ENCODE measurements around the gene UBE2K.
"Not testable (repeated sequence)": the region's sequence is repeated elsewhere in the genome, so short reads cannot be mapped to it uniquely, and the experiment has no call there.

The UBE2K gene

DNA sequence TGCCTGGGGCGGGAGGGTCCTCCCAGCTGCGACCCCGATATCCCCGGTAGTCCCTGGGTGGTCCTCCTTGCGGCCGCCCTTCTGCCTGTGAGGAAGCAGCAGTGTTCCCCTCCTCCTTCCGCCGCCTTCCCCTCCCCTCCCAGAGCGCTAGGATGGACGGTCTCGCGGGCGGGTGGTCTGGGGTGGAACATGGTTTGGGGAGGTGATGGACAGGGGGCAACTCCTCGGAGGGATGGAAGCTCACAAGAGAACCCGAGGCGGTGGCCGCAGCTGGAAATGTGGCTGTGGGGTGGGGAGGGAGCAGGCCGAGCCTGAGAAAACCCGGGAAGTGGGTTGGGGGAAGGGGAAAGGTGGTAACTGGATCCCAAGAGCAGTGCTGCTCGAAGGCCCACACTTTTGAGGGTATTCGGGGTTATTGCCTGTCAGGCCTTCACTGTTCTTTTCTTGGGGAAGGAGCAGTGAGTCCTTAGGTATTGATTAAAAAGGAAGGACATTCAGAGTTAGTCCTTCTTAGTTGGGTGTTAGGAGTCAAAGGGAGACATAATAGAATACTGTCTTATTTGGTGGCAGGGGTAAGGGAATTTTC lies 581 bp downstream of the UBE2K start:
- DNase-seq = peak; percentile 70

GRCh38 chr4:39699687-39700409 lies 1.9 kb downstream of the UBE2K start:
- no peak for DNase-seq

GRCh38 chr4:39700554-39700953 lies 2.6 kb downstream of the UBE2K start:
- no peak for DNase-seq

- no peak for DNase-seq
Observed at GRCh38 chr4:39702716-39703115, 4.8 kb downstream of the UBE2K start.

GRCh38 chr4:39704789-39705188 lies 6.9 kb downstream of the UBE2K start:
- DNase-seq = not testable (repeated sequence)

DNA sequence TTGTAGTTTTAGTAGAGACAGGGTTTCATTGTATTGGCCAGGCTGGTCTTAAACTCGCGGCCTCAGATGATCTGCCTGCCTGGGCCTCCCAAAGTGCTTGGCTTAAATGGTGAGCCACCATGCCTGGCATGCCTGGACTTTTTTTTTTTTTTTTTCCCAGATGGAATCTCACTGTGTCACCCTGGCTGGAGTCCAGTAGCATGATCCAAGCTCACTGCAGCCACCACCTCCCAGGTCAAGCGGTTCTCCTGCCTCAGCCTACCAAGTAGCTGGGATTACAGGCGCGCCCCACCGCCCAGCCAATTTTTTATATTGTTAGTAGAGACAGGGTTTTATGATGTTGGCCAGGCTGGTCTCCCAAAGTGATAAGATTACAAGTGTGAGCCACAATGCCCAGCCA lies 8.4 kb downstream of the UBE2K start:
- DNase-seq = no peak

DNA sequence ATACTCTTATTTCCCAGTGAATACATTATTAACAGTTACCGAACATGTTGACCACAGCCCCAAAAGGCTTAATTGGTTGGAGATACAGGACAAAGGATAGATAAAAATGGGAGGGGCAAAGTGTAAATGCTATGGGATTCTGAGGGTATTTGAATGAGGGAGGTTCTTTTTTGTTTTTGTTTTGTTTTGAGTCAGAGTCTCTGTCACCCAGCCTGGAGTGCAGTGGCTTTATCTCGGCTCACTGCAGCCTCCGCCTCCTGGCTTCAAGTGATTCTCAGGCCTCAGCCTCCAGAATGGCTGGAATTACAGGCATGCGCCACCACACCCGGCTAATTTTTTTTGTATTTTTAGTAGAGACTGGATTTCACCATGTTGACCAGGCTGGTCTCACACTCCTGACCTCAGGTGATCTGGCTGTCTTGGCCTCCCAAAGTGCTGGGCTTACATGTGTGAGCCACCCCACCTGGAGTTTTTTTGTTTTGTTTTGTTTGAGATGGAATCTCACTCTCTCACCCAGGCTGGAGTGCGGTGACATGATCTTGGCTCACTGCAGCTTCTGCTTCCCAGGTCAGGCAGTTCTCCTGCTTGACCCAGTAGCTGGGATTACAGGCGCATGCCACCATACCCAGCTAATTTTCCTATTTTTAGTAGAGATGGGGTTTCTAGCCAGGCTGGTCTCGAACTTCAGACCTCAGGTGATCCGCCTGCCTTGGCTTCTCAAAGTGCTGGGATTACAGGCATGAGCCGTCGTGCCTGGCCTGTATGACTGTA lies 9.0 kb downstream of the UBE2K start:
- no peak for DNase-seq

DNA sequence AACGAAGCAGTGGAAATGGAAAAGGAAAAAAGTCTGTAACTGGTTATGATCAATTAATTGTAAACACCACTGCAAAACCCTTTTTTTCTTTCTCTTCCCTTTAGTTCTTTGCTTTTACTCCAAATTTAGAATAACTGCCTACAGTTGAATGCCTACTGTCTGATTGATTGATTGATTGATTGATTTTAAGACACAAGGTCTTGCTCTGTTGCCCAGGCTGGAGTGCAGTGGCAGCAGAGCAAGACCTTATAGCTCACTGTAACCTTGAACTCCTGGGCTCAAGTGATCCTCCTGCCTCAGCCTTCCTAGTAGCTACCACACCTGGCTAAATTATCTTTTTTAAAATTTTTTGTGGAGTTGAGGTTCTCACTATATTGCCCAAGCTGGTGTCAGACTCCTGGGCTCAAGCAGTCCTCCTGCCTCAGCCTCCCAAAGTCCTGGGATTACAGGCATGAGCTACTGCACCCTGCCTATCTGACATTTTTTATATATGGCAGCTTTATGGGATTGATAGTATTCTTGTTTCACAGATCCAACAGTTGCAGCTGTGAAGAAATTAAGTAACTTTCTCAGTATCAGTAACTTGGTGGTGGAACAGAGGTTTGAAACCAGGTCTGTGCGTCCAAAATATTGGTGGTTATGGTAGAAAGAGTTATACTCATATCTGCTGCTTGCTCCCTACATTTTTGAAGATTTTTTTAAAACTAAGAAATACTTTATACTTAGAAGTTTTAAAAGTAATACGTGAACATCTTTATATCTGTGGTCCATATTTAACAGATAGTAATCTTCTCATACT lies 12.4 kb downstream of the UBE2K start:
- DNase-seq = no peak

- no peak for DNase-seq
Observed at GRCh38 chr4:39712819-39713607, 15.1 kb downstream of the UBE2K start.

DNA sequence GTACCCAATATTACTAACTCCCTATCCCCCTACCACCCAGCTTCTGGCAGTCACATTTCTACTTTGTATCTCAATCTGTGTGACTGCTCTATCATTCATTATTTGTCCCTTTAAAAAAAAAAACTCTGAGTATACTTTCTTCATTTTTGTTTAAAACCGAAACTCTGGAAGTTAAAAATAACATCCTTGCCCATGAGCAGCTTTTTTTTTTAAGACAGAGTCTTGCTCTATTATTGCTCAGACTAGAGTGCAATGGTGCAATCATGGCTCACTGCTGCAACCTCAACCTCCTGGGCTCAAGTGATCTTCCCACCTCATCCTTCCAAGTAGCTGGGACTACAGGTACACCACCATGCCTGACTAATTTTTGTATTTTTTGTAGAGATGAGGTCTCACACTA lies 15.8 kb downstream of the UBE2K start:
- DNase-seq = no peak

- no peak for DNase-seq
Observed at GRCh38 chr4:39714166-39714565, 16.2 kb downstream of the UBE2K start.

DNA sequence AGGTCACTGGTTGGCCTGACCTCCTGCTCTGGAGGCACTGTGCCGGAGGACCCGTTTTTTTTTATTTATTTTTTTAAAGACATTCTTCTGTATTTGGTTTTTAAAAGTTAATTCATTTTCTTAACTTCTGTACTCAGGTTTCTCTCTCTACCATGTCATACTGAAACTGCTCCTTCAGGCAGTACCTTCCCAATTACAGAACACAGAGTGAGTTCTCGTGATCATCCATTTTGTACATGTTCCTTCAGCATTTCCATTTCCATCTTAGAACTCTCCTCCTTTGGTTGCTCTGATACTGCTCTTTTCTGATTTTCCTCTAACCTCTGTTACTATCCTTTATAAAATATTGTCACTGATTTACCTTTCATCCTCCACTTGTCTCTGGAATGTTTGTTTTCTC lies 17.9 kb downstream of the UBE2K start:
- no peak for DNase-seq

GRCh38 chr4:39716356-39716755 lies 18.4 kb downstream of the UBE2K start:
- DNase-seq = peak; percentile 88

GRCh38 chr4:39717743-39718142 lies 19.8 kb downstream of the UBE2K start:
- DNase-seq = not testable (repeated sequence)

DNA sequence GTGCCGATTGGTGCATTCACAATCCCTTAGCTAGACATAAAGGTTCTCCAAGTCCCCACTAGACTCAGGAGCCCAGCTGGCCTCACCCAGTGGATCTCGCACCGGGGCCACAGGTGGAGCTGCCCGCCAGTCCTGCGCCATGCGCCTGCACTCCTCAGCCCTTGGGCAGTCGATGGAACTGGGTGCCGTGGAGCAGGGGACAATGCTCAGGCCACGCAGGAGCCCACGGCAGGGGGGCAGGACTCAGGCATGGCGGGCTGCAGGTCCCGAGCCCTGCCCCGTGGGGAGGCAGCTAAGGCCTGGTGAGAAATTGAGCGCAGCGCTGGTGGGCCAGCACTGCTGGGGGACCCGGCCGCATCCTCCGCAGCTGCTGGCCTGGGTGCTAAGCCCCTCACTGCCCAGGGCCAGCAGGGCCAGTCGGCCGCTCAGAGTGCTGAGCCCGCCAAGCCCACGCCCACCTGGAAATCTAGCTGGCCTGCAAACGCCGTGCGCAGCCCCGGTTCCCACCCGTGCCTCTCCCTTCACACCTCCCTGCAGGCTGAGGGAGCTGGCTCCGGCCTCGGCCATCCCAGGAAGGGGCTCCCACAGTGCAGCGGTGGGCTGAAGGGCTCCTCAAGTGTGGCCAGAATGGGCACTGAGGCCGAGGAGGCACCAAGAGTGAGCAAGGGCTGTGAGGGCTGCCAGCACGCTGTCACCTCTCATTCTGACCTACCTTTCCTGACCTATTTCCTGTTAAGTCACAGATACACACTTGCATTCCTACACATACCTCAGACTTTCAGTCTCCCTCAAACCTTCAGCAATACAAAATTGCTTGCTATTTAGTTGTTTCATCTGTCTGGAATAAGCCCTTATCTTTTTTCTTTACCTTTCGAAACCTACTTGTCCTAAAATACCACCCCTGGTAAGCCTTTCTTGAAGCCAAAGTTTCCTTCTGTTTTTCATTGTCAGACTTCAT lies 20.7 kb downstream of the UBE2K start:
- no peak for DNase-seq

GRCh38 chr4:39719804-39720580 lies 22.1 kb downstream of the UBE2K start:
- DNase-seq = no peak

GRCh38 chr4:39721273-39721672 lies 23.3 kb downstream of the UBE2K start:
- not testable (repeated sequence) for DNase-seq

GRCh38 chr4:39721788-39722187 lies 23.9 kb downstream of the UBE2K start:
- no peak for DNase-seq

DNA sequence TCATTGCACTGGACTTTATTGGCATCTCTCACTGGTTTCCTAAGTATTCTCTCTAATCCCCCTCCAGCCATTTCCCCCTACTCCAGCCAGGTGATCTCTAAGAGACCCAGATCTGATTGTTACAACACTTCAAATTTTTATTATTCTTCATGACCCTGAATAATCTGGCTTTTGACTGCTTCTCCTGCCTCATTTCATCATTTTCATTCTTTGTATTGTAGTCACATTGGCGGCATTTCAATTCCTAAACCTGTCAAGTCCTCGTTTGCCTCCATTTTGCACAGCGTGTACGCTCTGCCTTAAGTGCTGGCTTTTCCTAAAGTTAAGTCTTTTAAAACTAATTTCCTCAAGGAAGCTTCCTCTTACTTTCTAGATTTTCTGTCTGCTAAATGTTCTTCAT lies 31.6 kb downstream of the UBE2K start:
- no peak for DNase-seq

GRCh38 chr4:39730072-39730471 lies 32.1 kb downstream of the UBE2K start:
- no peak for DNase-seq
